ENCODE results near the gene PTCH1. TPM values are rescaled to one million over a fixed set of nuclear protein-coding genes. Genes with fewer than 3 reads are reported as not detected.

Gene PTCH1
- polyA plus RNA-seq, 1 donor (not counting 4 experiments of a cell fraction or from before 2014, with no cell fraction given) = 1.7 TPM

- no peak for FAIRE-seq
- Histone ChIP-seq H3K4me3 (ENCODE audit: control insufficient read depth in 2 of 3, extremely low read depth in 1 of 3, insufficient read depth in 2 of 3, low read depth in 1 of 3, low read length in 3 of 3) (no peak overlapping the region), H3K79me2 (ENCODE audit: control insufficient read depth, insufficient read depth, low read length) (no peaks in the 10 kb centered on the region)
Measured at GRCh38 chr9:95461448-95462248, 55.1 kb downstream of the PTCH1 start.

GRCh38 chr9:95460518-95461164, 56.1 kb downstream of the PTCH1 start:
- Histone ChIP-seq H3K36me3 (ENCODE audit: control insufficient read depth in 2 of 2, extremely low read depth in 1 of 2, insufficient read depth in 2 of 2, low read length in 2 of 2) (peaks cover 3 to 5% of the 10 kb centered on the region in 2 experiments), H3K9ac (ENCODE audit: control insufficient read depth, extremely low read depth, insufficient read depth, low read length) (no peak overlapping the region), H4K20me1 (ENCODE audit: control insufficient read depth, extremely low read depth, insufficient read depth, low read length) (no peaks in the 10 kb centered on the region), H3K4me1 (ENCODE audit: control insufficient read depth, extremely low read depth, insufficient read depth, low read length) (peaks cover 13% of the 10 kb centered on the region), H3K9me1 (ENCODE audit: control insufficient read depth, extremely low read depth, insufficient read depth, low read length) (no peaks in the 10 kb centered on the region), H3K4me3 (ENCODE audit: control insufficient read depth in 2 of 3, extremely low read depth in 1 of 3, insufficient read depth in 2 of 3, low read depth in 1 of 3, low read length in 3 of 3) (no peak overlapping the region), H3K27ac (ENCODE audit: control insufficient read depth, insufficient read depth, low read length) (no peak overlapping the region), H2AFZ (ENCODE audit: control insufficient read depth, low read length) (no peak overlapping the region), H3K27me3 (ENCODE audit: control insufficient read depth, extremely low read depth, insufficient read depth, low read length) (no peaks in the 10 kb centered on the region), H3K79me2 (ENCODE audit: control insufficient read depth, insufficient read depth, low read length) (no peaks in the 10 kb centered on the region), H3K4me2 (ENCODE audit: control insufficient read depth, extremely low read depth, insufficient read depth, low read depth, low read length) (no peak overlapping the region), H3K9me3 (ENCODE audit: control insufficient read depth, low read depth, low read length) (no peaks in the 10 kb centered on the region)
- dilution Hi-C loops (cut with MboI; ENCODE audit: extremely low pct_ligation_motif_present, low sequenced_read_pairs) = no loop called here
- TF ChIP-seq, protein P1, sequence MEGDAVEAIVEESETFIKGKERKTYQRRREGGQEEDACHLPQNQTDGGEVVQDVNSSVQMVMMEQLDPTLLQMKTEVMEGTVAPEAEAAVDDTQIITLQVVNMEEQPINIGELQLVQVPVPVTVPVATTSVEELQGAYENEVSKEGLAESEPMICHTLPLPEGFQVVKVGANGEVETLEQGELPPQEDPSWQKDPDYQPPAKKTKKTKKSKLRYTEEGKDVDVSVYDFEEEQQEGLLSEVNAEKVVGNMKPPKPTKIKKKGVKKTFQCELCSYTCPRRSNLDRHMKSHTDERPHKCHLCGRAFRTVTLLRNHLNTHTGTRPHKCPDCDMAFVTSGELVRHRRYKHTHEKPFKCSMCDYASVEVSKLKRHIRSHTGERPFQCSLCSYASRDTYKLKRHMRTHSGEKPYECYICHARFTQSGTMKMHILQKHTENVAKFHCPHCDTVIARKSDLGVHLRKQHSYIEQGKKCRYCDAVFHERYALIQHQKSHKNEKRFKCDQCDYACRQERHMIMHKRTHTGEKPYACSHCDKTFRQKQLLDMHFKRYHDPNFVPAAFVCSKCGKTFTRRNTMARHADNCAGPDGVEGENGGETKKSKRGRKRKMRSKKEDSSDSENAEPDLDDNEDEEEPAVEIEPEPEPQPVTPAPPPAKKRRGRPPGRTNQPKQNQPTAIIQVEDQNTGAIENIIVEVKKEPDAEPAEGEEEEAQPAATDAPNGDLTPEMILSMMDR (optimal IDR thresholded peaks at IDR 0.05 in 1 of 3, IDR thresholded peaks at IDR 0.05 in 1 of 3, conservative IDR thresholded peaks at IDR 0.05 in 1 of 3; ENCODE audit: extremely low read depth in 1 of 3, insufficient read depth in 2 of 3, low read length in 3 of 3) = no peak
- no peak for TF ChIP-seq EZH2 (IDR thresholded peaks at IDR 0.05; ENCODE audit: low read length)
- FAIRE-seq = no peak
- no peak for DNase-seq (ENCODE audit: low read depth, low spot score)

More at GRCh38 chr9:95461448-95462248, 55.1 kb downstream of the PTCH1 start:
- no peak for TF ChIP-seq EZH2 (IDR thresholded peaks at IDR 0.05; ENCODE audit: low read length)
- TF ChIP-seq, protein P1 (optimal IDR thresholded peaks at IDR 0.05 in 1 of 3, IDR thresholded peaks at IDR 0.05 in 1 of 3, conservative IDR thresholded peaks at IDR 0.05 in 1 of 3; ENCODE audit: extremely low read depth in 1 of 3, insufficient read depth in 2 of 3, low read length in 3 of 3) = no peak
- Histone ChIP-seq H4K20me1 (ENCODE audit: control insufficient read depth, extremely low read depth, insufficient read depth, low read length) (no peaks in the 10 kb centered on the region), H3K4me2 (ENCODE audit: control insufficient read depth, extremely low read depth, insufficient read depth, low read depth, low read length) (no peak overlapping the region), H3K27ac (ENCODE audit: control insufficient read depth, insufficient read depth, low read length) (no peak overlapping the region), H3K9me1 (ENCODE audit: control insufficient read depth, extremely low read depth, insufficient read depth, low read length) (no peaks in the 10 kb centered on the region), H3K9ac (ENCODE audit: control insufficient read depth, extremely low read depth, insufficient read depth, low read length) (no peak overlapping the region), H2AFZ (ENCODE audit: control insufficient read depth, low read length) (no peak overlapping the region), H3K36me3 (ENCODE audit: control insufficient read depth in 2 of 2, extremely low read depth in 1 of 2, insufficient read depth in 2 of 2, low read length in 2 of 2) (peaks cover 2 to 4% of the 10 kb centered on the region in 2 experiments), H3K4me1 (ENCODE audit: control insufficient read depth, extremely low read depth, insufficient read depth, low read length) (peaks cover 13% of the 10 kb centered on the region), H3K9me3 (ENCODE audit: control insufficient read depth, low read depth, low read length) (no peaks in the 10 kb centered on the region), H3K27me3 (ENCODE audit: control insufficient read depth, extremely low read depth, insufficient read depth, low read length) (no peaks in the 10 kb centered on the region)
- DNase-seq (ENCODE audit: low read depth, low spot score) = no peak
- dilution Hi-C loops (cut with MboI; ENCODE audit: extremely low pct_ligation_motif_present, low sequenced_read_pairs) = no loop called here

Data from keratinocyte (primary cell).